Suprapubic skin (tissue), 4 donors: ENCODE measurements around the gene UBTD1.
"Not testable (repeated sequence)": the region's sequence is repeated elsewhere in the genome, so short reads cannot be mapped to it uniquely, and the experiment has no call there.

Experiments
- EP300 ChIP-seq: sonication (generic); formaldehyde crosslinking; IDR thresholded peaks from one replicate; pipeline ENCODE4 v1.6.1; 2017; ENCODE audit warnings: antibody characterized with exemption
- POLR2A ChIP-seq, 2 donors: fragments of 450-650 bp; IDR thresholded peaks; one replicate each; pipeline ENCODE4 v1.6.1; 2017; ENCODE audit warnings: antibody characterized with exemption in 2 of 2, mild to moderate bottlenecking in 2 of 2, moderate library complexity in 2 of 2
- POLR2AphosphoS5 ChIP-seq, 3 donors: sonication (generic); formaldehyde crosslinking; IDR thresholded peaks; one replicate each; pipeline ENCODE4 v1.6.1; 2017; ENCODE audit warnings: antibody characterized with exemption in 3 of 3
- TF ChIP-seq, protein P1 (sequence below), 2 donors: fragments of 200-600 bp in 1 of 2; fragments of 450-650 bp in 1 of 2; sonication (generic) in 1 of 2; IDR thresholded peaks; one replicate each; pipeline ENCODE4 v1.5.1; 2016 to 2019; ENCODE audit warnings: antibody characterized with exemption in 2 of 2, mild to moderate bottlenecking in 1 of 2, moderate library complexity in 1 of 2

DNA sequence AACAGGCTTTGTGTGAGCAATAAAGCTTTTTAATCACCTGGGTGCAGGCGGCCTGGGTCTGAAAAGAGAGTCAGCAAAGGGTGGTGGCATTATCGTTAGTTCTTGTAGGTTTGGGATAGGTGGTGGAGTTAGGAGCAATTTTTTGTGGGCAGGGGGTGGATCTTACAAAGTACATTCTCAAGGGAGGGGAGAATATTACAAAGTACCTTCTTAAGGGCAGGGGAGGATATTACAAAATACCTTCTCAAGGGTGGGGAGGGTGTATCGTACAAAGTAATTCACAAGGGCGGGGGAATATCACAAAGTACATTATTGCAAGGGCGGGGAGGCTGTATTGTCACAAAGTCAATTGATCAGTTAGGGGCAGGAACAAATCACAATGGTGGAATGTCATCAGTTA lies 63.6 kb downstream of the UBTD1 start:
- TF ChIP-seq, protein P1, sequence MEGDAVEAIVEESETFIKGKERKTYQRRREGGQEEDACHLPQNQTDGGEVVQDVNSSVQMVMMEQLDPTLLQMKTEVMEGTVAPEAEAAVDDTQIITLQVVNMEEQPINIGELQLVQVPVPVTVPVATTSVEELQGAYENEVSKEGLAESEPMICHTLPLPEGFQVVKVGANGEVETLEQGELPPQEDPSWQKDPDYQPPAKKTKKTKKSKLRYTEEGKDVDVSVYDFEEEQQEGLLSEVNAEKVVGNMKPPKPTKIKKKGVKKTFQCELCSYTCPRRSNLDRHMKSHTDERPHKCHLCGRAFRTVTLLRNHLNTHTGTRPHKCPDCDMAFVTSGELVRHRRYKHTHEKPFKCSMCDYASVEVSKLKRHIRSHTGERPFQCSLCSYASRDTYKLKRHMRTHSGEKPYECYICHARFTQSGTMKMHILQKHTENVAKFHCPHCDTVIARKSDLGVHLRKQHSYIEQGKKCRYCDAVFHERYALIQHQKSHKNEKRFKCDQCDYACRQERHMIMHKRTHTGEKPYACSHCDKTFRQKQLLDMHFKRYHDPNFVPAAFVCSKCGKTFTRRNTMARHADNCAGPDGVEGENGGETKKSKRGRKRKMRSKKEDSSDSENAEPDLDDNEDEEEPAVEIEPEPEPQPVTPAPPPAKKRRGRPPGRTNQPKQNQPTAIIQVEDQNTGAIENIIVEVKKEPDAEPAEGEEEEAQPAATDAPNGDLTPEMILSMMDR (IDR thresholded peaks at IDR 0.05) = not testable (repeated sequence)
- TF ChIP-seq POLR2A (IDR thresholded peaks at IDR 0.05); EP300; POLR2AphosphoS5 (IDR thresholded peaks at IDR 0.05): not testable (repeated sequence)
